DMS 273 treated with DMSO at 0.1 percent for 48 hours (cell line): ENCODE measurements around the gene CGB3.

Experiments
- DNase-seq: peaks from one replicate; lab custom pipeline; 2025; lab: John Stamatoyannopoulos, UW

The CGB3 gene

DNA sequence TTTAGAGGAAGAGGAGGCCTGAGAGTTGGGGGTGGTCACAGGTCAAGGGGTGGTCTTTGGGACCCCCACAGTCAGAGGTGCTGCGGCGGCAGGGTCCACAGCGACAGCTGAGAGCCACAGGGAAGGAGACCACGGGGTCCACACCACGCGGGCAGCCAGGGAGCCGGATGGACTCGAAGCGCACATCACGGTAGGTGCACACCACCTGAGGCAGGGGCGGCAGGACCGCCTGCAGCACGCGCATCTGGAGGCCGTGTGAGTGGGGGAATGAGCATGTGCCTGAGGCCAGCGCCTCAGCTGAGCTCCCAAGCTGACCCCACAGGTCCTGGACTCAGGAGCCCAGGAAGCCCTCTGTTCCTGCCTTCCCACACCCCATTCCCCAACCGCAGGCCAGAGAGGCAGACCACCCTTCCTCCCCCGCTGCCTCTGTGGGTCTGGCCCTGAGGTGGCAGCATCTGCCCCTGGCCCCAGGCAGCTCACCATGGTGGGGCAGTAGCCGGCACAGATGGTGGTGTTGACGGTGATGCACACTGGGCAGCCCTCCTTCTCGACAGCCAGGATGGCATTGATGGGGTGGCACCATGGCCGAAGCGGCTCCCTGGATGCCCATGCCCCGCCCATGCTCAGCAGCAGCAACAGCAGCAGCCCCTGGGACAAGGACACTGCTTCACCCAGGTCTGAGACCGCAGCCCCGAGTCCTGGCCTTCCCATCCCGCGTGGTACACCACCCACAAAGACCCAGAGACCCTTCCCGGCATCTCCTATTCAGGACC lies 7.9 kb downstream of the CGB3 start:
- no peak for DNase-seq

DNA sequence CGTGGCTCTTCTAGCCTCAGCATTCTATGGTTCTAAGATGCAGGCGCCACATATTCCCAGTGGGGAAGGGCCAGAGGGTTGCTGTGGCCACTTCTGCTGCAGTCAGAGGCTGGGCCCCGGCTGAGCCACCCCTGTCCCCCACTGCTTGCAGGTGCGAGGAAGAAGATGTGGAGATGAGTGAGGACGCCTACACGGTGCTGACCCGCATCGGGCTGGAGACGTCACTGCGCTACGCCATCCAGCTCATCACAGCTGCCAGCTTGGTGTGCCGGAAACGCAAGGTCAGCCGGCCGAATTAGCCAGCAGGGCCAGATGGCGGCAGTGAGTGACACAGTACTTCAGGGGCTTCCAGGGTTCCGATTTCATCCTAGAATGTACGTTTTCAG lies 9.3 kb downstream of the CGB3 start:
- DNase-seq: no peak

DNA sequence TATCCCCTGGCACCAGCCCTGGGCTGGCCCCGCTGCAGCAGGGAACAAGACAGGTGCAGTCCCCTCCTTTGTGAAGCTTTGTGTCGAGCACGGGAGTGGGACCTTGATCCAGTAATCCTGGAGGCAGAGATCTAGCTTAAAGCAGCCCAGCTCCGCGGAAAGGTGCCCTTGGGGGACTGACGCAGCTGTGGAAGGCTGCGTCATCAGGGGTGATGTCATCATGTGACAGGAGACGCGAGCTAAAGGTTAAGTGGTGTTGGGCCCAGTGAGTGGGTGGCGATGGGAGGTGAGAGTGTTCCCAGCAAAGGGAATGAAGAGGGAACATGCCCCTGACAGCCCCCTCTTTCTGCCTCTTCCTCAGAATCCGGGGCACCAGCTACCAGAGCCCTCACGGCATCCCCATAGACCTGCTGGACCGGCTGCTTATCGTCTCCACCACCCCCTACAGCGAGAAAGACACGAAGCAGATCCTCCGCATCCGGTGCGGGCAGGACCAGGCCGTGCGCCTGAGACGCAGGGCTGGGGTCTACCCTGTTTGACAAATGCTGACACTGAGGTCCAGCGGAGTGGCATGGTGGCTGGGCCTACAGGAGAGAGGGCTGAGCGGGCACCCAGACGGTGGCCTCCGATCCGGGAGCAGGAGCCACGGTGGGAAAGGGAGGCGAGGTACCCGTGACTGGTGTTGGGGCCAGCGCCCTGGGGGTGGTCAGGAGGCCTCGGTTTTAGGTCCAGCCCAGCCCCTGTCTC lies 9.8 kb downstream of the CGB3 start:
- DNase-seq: no peak

DNA sequence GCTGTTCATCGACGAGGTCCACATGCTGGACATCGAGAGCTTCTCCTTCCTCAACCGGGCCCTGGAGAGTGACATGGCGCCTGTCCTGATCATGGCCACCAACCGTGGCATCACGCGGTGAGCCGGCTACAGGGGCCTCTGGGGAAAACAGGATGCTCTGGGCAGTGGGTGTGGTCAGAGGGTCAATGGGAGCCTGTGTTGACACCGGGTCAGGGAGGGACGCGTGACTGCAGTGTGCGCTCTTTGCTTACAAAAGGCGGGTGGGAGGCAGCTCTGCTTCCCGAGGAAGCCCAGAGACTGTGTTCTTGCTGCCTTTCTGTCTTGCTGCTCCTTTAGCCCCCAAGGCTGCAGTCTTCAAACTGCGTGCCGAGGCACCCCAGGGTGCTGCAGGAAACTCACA lies 12.9 kb downstream of the CGB3 start:
- DNase-seq: no peak

GRCh38 chr19:49010453-49010852 lies 13.7 kb downstream of the CGB3 start:
- no peak for DNase-seq

GRCh38 chr19:49009828-49010227 lies 14.3 kb downstream of the CGB3 start:
- no peak for DNase-seq

- no peak for DNase-seq
These were observed 17.2 kb downstream of the CGB3 start for GRCh38 chr19:49006905-49007304.

GRCh38 chr19:49004964-49005614 lies 19.0 kb downstream of the CGB3 start:
- no peak for DNase-seq

GRCh38 chr19:49004133-49004532 lies 20.0 kb downstream of the CGB3 start:
- no peak for DNase-seq

DNA sequence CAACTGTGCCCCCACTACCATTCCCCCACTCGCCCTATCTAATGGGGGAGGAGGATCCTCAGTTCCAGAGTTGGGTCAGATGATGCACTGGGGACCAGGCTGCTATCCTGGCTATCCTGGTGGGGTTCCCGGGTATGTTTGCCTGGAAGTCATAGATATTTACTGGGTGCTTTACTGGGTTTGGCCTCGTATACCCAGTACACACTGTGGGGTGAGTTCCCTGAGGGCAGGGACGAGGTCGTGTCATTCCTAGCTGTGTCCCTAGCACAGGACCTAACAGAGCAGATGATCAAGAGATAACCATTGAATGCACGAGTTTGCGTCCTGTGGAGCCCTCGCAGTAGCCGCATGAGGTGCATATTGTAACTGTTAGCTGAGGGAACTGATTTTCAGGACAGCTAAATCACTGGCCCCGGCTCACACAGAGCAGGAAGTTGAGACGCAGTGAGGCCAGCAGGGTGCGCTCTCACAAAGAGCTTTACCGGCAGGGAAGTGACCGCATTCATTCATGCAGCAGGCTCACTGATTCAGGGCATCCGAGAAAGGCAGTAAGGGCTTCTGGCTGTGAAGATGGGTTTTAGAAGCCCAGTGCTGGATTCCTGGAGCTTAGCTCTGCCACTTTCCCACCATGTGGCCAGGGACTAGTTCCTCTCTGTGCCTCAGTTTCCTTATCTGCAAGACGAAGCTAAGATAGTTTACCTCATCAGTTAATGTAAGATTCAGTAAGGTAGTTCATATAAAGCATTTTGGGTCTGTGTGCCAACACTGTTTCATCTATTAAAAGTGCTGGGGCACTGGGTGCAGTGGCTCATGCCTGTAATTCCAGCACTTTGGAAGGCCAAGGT lies 24.4 kb downstream of the CGB3 start:
- no peak for DNase-seq

GRCh38 chr19:48997972-48998371 lies 26.2 kb downstream of the CGB3 start:
- DNase-seq: peak; percentile 27

DNA sequence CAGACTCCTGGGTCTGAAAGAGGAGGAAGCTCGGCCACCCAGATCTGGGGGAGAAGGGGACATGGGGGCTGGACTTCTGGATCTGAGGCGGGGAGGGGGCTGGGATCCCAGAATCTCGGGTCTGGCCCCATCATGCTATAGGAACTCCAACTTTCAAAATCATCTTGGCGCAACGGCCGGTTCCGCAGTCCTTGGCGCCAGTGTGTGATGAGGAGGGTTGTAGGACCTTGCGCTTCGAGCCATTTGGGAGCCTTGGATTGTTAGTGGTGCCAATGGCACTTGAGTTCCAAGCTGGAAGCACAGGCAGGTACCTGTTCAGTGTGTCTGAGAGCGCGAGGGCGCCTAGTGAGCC lies 30.1 kb downstream of the CGB3 start:
- no peak for DNase-seq

GRCh38 chr19:48993175-48994034 lies 30.7 kb downstream of the CGB3 start, which contains the start of the genes GYS1 and RUVBL2:
GYS1 (minus strand) TSS chr19:48993309; CDS start chr19:48993112, 197 bp downstream.
RUVBL2 (plus strand) TSS chr19:48993887; CDS start chr19:48993912, 25 bp downstream.
- DNase-seq: peak; percentile 98

- DNase-seq: no peak
These were observed 31.5 kb downstream of the CGB3 start for GRCh38 chr19:48992581-48993174.

- DNase-seq: no peak
These were observed 32.1 kb downstream of the CGB3 start for GRCh38 chr19:48991873-48992580.

DNA sequence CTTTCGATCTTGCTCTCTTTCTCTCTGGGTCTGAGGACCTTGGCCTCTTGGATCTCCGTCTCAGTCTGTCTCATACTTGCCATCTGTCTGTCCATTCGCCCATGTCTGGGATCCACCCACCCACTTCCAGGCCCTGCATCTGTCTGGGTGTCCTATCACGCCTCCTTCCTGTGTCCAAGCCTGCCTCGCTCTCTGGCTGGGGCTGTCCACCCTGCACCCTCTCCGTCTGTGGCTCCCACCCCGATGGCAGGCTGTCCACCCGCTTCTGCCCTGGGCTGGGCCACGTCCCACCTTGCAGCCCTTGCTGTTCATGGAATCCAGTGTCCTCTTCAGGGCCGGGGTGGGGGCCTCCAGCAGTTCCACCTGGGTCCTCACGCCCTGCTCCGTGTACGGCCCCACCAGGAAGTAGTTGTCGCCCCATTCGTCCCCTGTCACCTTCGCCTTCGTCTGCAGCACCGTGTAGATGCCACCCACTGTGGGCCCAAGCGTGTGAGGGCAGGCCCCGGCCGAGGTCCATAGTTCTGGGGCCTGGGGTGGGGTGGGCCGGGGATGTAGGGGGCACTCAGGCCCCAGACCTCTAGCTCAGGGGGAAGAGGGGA lies 33.0 kb downstream of the CGB3 start:
- no peak for DNase-seq

- DNase-seq: no peak
These were observed 33.7 kb downstream of the CGB3 start for GRCh38 chr19:48990400-48990799.

DNA sequence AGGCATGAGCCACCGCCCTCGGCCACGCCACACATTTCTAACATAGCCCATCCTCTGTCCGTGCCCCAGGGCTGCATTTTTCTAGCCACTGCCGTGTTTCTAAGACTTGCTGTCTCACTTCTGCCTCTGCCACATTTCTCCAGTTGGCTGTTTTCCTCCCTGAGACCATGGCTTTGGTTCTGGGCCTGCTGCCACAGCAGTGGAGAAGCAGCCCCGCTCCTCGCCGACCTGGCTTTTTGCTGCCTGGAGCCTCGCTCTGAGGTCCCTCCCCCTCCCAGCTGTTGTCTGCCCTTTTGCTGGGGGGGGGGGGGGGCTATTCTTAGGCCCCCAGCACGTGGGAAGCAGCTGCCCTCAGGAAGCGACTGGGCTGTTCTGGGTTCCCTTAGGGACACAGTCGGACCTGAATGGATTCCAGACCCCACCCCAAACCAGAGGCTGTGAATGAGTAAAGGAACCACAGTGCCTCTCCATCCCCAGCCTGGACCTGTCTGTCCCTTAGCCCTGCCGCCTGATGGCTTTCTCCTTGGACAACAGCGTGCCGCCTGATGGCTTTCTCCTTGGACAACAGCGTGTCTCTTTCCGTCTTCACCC lies 34.3 kb downstream of the CGB3 start:
- DNase-seq: no peak

DNA sequence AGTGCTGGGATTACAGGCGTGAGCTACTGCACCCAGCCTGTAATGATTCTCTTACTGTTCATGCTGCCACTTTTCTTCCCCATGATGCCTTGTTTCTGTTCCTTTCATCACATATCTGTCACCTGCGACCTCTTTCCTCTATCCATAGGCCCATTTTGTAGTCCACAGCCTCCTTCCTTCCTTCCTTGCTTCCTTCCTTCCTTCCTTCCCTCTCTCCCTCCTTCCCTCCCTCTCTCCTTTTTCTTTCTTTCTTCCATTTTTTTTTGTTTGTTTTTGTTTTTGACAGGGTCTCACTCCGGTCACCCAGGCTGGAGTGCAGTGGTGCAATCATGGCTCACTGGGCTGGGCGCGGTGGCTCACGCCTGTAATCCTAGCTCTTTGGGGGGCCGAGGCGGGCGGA lies 35.3 kb downstream of the CGB3 start:
- no peak for DNase-seq
